ENCODE measurements around the gene CRHR2.

DNA sequence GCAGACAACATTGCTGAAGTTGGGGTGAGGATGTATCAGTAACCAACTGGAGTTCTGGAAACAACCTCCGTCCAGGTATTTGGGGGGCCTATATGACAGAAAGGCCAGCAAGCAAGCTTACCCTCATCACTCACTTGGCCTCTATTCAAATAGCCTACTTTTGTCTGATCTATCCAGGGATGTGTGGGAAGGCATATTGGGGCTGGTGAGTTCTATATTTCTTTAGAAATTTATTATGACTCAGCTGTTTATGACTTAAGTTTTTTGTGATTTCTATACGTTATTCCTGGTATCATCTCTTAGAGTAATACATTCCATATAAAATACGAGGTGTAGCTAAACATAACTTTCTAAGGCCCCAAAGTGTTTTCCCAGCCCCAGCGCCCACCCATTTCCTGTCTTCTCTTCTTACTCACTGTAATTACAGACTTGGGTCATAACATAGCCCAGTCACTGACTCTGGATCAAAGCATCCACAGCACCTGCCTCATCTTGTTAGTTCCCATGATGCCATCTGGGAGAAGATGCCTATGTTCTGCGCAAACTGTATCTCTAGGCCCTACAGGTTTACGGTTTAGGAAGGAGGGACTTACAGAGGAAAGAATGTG is 69.5 kb downstream of the CRHR2 start:
- TF ChIP-seq, protein P1, sequence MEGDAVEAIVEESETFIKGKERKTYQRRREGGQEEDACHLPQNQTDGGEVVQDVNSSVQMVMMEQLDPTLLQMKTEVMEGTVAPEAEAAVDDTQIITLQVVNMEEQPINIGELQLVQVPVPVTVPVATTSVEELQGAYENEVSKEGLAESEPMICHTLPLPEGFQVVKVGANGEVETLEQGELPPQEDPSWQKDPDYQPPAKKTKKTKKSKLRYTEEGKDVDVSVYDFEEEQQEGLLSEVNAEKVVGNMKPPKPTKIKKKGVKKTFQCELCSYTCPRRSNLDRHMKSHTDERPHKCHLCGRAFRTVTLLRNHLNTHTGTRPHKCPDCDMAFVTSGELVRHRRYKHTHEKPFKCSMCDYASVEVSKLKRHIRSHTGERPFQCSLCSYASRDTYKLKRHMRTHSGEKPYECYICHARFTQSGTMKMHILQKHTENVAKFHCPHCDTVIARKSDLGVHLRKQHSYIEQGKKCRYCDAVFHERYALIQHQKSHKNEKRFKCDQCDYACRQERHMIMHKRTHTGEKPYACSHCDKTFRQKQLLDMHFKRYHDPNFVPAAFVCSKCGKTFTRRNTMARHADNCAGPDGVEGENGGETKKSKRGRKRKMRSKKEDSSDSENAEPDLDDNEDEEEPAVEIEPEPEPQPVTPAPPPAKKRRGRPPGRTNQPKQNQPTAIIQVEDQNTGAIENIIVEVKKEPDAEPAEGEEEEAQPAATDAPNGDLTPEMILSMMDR (IDR thresholded peaks at IDR 0.05): no peak
- TF ChIP-seq POLR2A (IDR thresholded peaks at IDR 0.05): no peak

Measured in heart left ventricle (tissue), 13 donors.